T-helper 22 cell (primary cell): ENCODE results near the gene NCBP1.
"Not testable (repeated sequence)": the region's sequence is repeated elsewhere in the genome, so short reads cannot be mapped to it uniquely, and the experiment has no call there.

Experiments
- DNase-seq: peaks from one replicate; pipeline ENCODE4 v3.0.0-alpha.2; 2020; ENCODE audit warnings: low read depth

Gene NCBP1

DNA sequence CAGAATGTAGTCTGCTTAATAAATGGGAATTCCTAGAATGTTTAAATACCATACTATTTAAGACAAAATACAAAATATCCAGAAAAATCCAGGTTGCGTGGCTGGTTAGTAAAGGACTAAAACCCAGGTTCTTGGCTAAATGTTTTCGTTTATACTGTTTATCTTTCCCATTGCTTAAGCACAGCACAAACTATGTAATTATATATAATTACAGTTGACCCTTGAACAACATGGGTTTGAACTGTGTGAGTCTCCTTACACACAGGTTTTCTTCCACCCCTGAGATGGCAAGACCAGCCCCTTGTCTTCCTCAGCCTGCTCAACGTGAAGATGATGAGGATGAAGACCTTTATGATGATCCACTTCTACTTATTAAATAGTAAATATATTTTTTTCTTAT is 38.8 kb downstream of the NCBP1 start:
- no peak for DNase-seq

DNA sequence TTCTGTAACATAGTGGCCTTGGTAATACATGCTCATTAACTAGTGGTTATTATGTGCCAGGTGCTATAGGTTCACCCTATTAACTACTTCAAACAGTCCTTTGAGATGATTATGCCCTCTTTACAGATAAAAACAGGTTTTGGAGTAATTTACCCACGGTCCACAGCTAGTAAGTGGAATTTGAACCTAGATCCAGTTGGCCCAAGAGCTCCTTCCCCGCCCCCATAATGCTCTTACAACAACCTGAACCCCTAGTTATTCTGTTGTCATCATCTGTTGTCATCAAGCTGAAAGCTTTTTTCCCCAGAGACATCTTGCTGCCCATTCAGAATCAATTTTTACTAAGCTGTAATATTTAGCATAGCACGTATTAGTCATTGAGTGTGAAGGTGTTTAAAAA is 40.3 kb downstream of the NCBP1 start:
- DNase-seq = no peak

DNA sequence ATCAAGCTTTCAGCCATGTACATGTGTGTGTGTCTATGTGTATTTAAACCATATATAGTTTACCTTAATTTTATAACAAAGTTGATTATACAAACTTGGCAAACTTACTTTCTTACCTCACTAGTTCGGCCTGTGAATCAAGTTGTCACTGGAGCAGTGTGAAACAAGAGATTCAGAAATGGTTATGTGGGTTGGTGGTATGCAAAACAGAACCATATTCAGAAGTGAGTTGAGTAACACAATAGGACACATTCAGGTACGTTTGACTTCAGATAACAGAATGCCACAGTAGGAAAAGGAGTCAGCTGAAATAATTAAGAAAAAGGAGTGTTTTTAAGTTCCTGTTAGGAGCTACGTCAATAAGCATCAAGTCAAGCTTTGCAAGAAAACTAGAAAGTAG is 42.0 kb downstream of the NCBP1 start:
- no peak for DNase-seq

DNA sequence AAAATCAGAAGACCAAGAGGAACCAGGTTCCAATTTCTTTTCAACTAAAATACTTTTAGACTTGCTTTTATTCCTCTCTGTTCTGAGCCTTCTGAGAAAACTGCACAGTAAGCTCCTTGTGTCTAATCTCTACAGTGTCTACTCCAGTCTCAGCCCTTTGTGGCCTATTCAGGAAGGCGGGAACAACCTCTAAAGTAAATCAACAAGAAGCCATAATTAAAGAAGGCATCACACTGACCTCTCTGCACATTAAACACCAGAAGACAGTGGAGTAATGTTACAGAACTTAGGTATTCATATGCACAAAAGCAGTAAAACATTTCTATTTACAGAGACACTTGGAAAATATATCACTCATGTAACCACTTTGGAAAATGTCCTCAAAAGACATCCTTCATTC is 48.6 kb downstream of the NCBP1 start:
- DNase-seq = no peak

DNA sequence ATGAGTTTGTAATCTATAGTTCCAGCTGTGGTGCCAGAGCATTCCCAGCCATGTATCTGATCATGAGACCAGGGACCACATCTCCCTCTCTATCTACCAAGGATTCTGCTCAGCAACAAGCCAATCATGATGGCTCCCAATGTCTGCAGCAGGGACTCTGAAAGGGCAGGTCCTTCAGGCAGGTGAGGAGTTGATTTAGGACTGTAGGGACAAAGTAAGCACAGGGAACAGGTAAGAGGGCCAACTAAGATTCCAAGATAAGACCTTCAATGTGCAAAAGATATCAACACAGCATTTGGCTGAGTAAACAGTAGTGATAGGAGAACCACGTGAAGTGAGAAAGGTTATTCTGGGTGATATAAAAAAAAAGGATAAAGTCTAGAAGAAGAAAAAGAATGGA is 55.0 kb downstream of the NCBP1 start:
- DNase-seq = no peak

DNA sequence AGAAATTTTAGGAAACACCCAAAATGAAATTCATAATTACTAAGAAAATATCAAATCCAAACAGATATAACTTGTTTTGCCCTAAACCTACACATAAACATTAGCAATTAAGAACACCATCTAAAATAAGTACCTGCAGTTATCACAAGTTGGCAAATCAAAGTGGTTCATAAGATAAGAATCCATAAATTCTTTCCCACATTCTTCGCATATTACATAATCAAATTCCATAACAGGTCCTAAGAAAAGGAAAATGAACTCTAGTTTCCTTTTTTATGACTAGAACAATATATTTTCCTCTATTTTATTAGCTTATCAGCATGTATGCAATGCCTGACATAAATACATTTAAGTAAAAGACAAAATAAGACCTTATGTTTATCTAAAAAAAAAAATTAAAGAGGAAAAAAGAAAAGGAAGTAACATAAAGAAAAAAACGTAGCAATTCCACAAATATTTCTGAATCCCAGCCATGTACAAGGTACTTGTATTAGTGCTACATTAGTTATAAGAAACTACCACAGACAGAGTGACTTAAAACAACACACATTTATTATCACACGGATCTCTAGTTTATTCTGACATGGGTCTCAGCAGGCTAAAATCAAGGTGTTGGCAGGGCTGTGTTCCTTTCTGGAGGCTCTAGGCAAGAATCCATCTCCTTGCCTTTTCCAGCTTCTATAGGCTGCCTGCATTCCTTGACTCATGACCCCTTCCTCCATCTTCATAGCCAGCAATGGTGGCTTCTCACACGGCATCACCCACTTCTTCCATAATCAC is 56.0 kb downstream of the NCBP1 start:
- DNase-seq = no peak

DNA sequence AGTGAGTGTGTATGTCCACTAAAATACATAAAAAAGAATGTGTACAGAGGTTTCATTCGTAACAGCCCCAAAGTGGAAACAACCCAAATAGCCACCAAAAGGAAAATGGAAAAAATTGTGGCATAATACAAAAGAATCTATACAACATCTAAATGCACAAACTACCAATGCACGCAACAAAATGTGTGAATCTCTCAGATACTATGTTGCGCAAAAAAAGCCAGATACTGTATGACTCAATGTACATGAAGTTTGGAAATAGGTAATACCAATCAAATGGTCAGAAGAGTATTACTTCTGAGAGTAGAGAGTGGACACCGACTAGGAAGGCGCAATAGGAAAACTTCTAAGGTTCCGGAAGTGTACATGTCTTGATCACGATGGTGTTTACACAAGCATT is 61.1 kb downstream of the NCBP1 start:
- no peak for DNase-seq

DNA sequence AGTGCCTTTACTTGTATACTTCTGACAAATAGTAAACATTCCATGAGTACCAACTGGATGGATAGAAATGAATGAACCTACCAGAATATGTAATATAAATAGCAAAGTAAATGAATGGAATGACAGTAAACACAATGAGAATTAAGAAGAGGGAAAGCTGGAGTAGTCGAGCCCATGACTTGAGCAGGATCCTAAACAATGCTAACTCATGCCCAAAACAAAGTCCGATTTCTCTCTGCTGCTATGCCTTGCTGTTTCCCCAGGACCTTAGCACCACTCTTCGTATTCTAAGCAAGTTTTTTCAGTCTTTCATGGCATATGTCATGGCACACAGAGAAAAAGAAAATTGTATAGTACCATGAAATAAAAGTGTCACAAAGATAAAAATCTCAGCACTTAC is 61.8 kb downstream of the NCBP1 start:
- DNase-seq = no peak

DNA sequence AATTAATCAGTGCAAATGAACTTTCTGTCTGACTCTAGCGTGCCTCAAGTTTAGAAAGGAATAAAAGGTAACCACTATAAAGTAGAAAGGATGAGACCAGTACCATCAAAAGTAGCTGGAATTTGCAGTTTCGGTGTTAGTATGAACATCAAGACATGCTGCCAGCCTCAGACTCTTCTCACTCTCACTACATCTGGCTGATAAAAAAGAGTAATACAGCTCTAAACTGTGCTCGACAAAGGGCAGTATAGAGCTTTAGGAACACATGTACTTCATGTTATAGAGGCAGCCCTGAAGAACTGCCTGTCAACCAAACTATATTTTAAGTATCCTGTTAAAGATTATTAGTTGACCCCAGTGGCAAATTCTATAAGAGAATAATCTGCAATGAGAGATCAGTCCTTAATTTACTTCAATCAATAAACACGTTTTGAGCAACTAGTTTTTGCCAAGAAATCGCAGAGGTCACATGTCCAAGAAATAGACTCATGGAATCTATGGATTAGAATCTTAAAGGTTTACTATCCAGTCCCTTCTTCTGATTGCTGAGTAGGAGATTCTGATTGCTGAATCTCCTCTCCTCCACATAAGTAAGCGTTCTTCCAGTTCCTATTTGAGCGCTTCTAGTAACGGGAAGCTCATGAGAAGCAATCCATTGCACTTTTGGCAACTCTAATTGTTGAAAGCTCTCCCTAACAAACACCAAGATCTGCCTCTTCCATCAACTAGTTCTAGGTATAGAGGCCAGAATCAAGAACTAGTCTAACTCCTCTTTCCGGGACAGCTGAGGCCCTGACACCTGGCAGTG is 62.6 kb downstream of the NCBP1 start:
- no peak for DNase-seq

DNA sequence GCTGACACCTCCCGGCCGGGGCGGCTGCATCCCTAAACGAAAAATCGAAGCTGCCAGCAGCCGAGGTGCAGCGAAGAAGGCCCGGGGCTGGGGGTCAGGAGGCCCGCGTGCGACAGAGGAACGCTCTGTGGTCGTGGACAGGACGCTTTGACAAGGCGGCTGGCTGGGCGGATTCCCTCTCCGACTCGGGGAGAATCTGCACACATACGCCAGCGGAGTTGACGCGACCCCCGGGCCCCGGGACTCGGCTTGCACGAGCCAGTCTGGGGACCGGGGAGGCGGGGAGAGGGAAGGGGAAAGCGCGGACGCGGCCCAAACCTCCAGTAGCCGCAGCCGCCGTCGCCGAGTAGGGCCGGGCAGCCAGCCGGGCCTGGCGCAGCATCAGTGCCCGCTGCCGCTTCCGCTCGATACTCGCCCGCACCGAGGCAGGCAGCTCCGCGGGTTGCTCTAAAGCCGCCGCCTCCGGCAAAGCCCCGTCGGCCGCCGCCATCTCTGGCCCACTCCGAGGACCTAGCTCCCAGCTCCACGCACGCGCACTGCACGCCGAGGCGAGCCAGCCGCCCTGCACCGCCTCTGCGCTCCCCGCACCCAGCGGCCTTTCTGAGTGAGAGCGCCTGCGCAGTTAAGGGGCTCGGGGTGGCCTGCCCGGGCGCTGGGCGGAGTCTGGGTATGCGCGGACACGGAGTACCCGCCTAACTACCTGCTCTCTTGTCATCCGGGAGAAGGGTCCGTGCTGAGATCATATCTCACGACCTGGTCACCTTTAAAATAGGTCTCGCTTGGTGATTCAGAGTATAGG is 63.4 kb downstream of the NCBP1 start, which contains the start of gene XPA:
XPA (minus strand) TSS at position 538 of the 799 bp plus-strand sequence; CDS start at position 490, 48 bp downstream.
- DNase-seq = peak; percentile 94

DNA sequence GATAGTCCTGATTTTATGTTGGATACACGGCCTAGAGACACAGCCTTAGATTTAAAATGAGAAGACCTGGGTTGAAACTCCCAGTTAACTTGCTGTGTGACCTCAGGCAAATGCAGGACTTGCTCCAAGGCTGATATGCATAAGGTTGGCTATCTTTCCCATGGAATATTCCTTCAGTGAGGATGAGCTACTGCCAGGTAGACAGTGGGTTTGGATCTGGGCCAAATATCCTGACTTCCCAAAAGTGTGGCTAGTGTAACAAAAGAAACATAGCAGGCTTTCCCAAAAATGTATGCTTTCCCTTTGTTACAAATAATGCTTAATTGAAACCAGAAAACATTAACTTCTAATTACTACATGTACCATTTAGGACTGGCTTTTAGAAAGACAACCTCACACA is 64.2 kb downstream of the NCBP1 start:
- no peak for DNase-seq

DNA sequence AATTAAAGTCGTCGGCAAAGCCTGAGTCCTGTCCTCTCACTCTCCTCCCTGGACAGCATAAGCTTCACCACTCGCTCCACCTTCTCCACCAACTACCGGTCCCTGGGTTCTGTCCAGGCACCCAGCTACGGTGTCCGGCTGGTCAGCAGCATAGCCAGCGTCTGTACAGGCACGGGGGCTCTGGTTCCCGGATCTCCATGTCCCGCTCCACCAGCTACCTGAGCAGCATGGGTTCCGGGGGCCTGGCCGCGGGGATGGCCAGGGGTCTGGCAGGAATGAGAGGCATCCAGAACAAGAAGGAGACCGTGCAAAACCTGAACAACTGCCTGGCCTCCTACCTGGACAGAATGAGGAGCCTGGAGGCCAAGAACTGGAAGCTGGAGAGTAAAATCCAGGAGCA is 65.2 kb downstream of the NCBP1 start:
- DNase-seq = no peak

DNA sequence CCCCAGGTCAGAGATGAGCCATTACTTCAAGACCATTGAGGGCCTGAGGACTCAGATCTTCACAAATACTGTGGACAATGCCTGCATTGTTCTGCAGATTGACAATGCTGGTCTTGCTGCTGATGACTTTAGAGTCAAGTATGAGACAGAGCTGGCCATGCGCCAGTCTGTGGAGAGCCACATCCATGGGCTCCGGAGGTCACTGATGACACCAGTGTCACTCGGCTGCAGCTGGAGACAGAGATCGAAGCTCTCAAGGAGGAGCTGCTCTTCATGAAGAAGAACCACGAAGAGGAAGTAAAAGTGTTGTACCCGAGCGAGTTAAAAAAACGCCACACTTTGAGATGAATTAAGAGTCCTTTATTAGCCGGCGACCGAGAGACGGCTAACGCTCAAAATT is 65.7 kb downstream of the NCBP1 start:
- not testable (repeated sequence) for DNase-seq

DNA sequence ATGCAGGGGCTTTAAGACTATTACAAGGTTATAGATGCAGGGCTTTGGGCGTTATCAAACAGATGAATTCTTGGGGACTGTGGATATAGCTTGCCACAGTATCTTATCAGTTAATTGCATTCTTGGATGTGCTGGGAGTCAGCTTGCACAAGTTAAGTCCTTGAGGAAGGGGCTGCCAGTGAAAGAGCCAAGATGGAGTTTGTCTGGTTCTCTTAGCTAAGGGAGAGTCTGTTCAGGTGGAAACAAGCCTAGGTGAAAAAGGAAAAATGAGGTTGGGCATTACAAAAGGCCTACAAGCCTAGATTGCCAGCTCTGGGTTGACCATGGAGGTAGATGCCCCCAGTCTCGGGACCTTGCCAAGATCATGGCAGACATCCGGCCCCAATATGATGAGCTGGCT is 66.2 kb downstream of the NCBP1 start:
- not testable (repeated sequence) for DNase-seq

DNA sequence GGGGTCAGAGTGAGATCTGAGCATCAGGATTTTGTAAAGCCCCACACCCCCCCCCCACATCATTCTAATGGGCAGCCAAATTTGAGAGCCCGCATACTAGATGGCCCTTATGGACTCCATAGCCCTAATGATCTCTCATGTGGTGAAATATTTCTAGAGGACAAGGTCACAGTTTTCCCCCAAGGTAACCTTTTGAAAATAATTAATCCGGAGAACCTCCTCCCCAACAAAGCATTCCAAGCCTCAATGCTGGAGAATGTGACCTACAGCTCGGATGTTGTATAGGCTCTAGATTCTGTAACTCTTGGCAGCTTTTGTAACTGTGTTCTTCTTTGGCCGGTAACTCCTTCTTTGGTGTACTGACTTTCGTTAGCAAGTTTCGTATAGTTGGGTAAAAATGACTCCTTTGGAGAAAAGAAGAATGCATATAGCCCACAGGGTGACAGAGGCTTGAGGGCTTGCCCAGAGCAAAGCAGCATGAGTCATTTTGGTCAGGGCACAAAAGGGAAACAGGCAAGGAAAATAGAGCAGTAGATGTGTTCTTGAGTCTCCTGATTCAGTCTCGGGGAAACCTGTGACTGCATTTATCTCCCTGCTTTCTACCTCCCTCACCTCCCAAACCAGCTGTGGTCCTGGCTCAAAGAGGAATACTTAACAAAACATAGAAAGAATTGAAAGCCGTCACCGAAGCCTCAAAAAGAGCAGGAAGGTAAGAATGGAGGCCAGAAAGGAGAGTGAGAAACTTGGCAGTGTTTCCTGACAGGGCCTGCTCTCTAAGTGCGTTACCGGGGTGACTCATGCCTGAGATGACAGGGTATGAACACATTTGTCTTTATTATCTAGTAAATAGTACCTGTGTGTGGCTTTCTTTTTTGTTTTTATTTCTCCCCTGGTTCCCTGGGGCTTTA is 70.1 kb downstream of the NCBP1 start:
- DNase-seq = no peak

DNA sequence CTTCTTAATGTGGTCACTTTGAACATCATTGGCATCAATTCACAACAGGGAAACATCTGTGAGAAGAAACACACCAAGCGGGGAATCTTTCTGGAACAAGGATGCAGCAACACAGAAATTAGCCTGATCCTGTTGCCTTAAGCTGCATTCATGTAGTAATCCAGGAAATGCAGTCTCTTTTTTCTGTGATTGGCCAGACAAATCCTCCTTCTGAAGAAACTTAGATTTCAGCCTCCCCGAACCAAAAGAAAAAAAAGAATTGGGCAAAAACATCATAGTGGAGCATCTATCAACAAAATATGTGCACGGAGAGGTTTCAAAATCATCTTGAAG is 70.7 kb downstream of the NCBP1 start:
- DNase-seq = no peak

DNA sequence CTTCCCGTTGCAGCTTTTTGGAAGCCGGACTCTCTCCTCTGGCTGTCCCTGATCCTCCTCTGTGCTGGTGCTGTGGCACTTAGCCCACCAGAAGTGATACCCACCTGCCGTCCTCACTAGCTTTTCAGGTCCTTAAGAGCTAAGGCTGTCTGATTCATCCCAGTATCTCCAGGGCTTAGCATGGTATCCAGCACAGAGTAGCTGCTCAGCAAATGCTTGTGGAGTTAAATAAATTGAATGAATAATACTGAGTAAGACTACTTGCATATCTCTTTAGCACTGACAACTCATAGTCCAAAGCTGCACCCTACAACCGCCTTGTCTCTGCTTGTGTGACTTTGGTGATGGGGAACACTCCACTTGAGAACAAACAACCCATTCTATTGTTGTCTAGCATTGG is 71.2 kb downstream of the NCBP1 start:
- no peak for DNase-seq

DNA sequence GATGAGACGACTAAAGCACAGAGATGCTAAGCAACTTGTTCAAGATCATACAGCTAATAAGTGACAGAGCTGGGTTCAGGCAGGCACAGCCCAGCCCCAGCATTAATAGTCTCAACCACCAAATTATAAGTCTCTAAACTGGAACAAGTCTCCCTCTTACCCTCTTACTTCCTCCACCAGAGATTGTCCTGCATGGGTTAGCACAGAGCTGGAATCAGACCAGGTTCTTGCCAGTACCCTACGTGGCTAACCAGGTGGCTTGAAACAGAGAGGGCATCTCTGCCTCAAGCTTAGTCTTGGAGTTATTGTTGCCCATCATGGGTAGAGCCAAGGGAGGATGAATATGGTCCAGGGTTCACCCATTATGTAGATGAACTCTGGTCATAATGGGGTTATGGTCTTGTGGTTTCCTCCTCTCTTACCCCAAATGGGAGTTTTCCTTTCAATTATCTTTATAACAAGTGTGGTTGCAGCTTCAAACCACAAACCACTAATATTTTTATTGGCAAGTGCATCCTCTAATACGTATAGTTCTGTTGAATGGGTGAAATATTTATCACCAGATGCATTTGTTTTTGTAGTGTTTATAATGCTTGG is 71.8 kb downstream of the NCBP1 start:
- no peak for DNase-seq

DNA sequence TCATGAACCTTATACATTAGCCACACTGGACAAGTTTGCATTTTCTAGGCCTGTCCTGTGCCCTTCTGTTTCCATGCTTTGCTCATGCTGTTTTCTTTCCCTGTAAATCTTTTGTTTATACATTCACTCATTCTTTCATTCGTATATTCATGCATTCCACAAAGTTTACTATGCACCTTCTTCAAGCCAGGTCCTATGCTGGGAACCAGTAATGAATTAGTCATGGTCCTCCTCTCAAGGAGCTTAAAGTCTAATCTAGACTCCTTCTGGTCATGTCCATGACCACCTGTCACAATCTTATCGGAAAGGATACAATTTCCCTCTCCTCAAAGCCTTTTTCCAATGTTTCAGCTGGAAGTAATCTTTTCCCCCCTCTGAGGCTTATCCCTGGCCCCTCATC is 72.6 kb downstream of the NCBP1 start:
- no peak for DNase-seq

DNA sequence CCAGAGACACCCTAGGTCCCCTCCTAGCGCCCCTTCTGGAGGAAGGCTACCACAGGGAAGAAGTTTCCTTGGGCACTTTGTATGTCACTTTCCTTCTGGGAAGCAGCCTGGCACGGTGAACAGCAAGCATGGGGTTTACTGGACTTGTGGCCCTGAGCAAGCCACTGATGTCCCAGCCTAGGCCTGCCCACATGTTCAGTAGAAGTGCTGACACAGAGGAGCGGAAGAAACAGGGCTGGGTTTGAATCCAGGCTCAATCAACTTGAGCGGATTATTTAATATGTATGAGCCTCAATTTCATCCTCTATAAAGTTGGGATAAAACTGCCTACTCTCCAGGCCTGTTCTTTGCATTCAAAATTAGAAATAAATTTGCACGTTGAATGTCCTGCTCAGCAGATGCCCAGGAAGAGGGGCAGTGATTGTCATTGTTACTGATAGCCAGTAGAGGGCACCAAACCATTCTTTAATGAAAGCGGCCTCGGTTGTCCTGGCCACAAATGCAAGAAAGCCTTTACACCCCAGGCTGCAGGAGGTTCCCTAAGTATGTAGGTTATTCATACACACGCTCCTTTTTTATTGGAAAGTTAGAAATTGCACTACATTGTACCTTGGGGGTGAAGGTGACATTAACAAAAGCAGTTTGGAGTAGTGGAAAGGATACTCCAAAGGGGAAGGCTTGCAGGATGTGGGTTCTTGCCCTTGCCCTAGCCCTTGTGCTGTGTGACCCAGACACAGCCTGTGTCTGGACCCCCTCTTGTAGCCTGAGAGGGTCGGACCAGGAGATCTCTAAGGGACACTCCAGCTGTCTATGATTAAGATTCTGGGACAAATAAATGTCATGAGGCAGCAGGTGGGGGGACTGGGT is 77.0 kb downstream of the NCBP1 start:
- peak; percentile 5 for DNase-seq
